Caco-2 (cell line): Measurements from ENCODE around the gene TAF5L. TPM values are rescaled to one million over a fixed set of nuclear protein-coding genes. Genes with fewer than 3 reads are reported as not detected.

ENCODE experiments used
- BruUV-seq: library from RNA; stranded (reverse); fragments of 400-500 nt; replicated peaks from 2 replicates; lab custom pipeline; 2021; lab: Mats Ljungman, UMichigan
- CTCF ChIA-PET: fragments of 300-600 bp; sonication (Branson Sonifier 250); formaldehyde crosslinking; loops from one replicate; lab custom pipeline; 2022; ENCODE audit warnings: antibody characterized with exemption; lab: Charles Lee
- POLR2A ChIA-PET: fragments of 300-600 bp; sonication (Branson Sonifier 250); formaldehyde crosslinking; loops from one replicate; lab custom pipeline; 2022; ENCODE audit warnings: antibody characterized with exemption; lab: Charles Lee
- DNase-seq, 2 experiments: peaks; one replicate each; pipeline versions ENCODE4 v3.0.0 to v3.0.0-alpha.2; 2020 to 2022
- H3K27me3 ChIP-seq: replicated peaks from 2 replicates; pipeline ENCODE4 v1.6.0; 2011; ENCODE audit warnings: low read length; ENCODE audit not compliant: control insufficient read depth, insufficient read depth
- H3K36me3 ChIP-seq: 2 replicates; pipeline ENCODE4 v1.5.1; 2011; ENCODE audit warnings: low read length; ENCODE audit not compliant: control insufficient read depth, insufficient read depth
- H3K4me1 ChIP-seq: fragments of 250-450 bp; sonication (Bioruptor Pico); 2 replicates; pipeline ENCODE4 v1.5.1; 2020; ENCODE audit warnings: mild to moderate bottlenecking
- H3K4me3 ChIP-seq: 2 replicates; pipeline ENCODE4 v1.5.1; 2011; ENCODE audit warnings: low read depth, mild to moderate bottlenecking, control low read depth, low read length
- H3K9me3 ChIP-seq: fragments of 250-450 bp; sonication (Bioruptor Pico); 2 replicates; pipeline ENCODE4 v1.5.1; 2020; ENCODE audit warnings: mild to moderate bottlenecking, moderate library complexity
- H3K27ac Mint-ChIP-seq: one replicate; pipeline ENCODE4 v1.8.0; 2022; ENCODE audit warnings: mixed read lengths; ENCODE audit not compliant: unreplicated experiment
- H3K27me3 Mint-ChIP-seq: one replicate; pipeline ENCODE4 v1.8.0; 2022; ENCODE audit warnings: mixed read lengths; ENCODE audit not compliant: insufficient read depth, unreplicated experiment
- H3K36me3 Mint-ChIP-seq: one replicate; pipeline ENCODE4 v1.8.0; 2022; ENCODE audit warnings: mild to moderate bottlenecking, mixed read lengths; ENCODE audit not compliant: insufficient read depth, unreplicated experiment
- H3K4me1 Mint-ChIP-seq: one replicate; pipeline ENCODE4 v1.8.0; 2022; ENCODE audit warnings: low read depth, mixed read lengths; ENCODE audit not compliant: unreplicated experiment
- H3K4me3 Mint-ChIP-seq: one replicate; pipeline ENCODE4 v1.8.0; 2022; ENCODE audit warnings: mild to moderate bottlenecking, moderate library complexity, mixed read lengths; ENCODE audit not compliant: unreplicated experiment
- H3K9me3 Mint-ChIP-seq: one replicate; pipeline ENCODE4 v1.8.0; 2022; ENCODE audit warnings: mixed read lengths; ENCODE audit not compliant: unreplicated experiment
- CTCF ChIP-seq, 2 experiments: fragments of 200-600 bp in 1 of 2; IDR thresholded peaks; 1 replicate in 1 of 2; 2 replicates in 1 of 2; pipeline versions ENCODE4 v1.5.1 to v1.8.0; 2011 to 2022; ENCODE audit warnings: antibody characterized with exemption in 1 of 2, control low read depth in 1 of 2, inconsistent platforms in 1 of 2, low read depth in 1 of 2, low read length in 1 of 2, mild to moderate bottlenecking in 1 of 2, moderate library complexity in 1 of 2; ENCODE audit not compliant: insufficient read depth in 1 of 2, severe bottlenecking in 1 of 2, unreplicated experiment in 1 of 2
- intact Hi-C: fragments of 100-400 bp; cut with micrococcal nuclease; formaldehyde crosslinking; loops from one replicate; pipeline ENCODE4 v1.10.0; 2022; ENCODE audit not compliant: unreplicated experiment
- total RNA-seq: library from RNA; stranded (reverse); gene quantifications from 2 replicates; pipeline ENCODE4 v1.2.3, GENCODE V29; 2022

Gene TAF5L
- total RNA-seq, 1 experiment from 2014 or later = 23.8 TPM

DNA sequence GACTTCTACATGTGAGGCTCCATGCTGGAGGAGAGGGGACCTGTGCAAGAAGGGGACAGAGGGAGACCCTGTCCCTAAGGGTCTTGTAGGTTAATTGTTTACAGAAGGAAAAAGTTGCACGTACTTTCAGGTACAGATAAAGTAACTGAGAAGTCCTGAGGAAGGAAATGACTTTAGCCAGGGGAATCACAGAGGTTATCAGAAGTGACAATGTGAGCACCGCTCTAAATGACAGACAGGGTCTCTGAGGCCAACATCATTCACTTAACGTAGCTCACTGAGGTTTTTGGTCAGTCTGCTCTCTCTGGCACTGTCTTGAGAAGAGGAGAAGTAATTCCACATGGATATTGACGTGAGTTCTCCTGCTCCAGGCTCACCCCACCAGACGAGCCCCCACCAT lies 12.0 kb downstream of the TAF5L start:
- Mint-ChIP-seq H3K36me3 (peaks cover 26% of the 10 kb centered on the region), H3K27ac (no peak overlapping the region), H3K27me3 (no peaks in the 10 kb centered on the region), H3K9me3 (no peaks in the 10 kb centered on the region), H3K4me1 (no peaks in the 10 kb centered on the region), H3K4me3 (no peak overlapping the region)
- CTCF ChIA-PET = no interaction called here
- DNase-seq = no peak
- H3K36me3 ChIP-seq = no peaks in the 10 kb centered on the region
- no peaks in the 10 kb centered on the region for H3K9me3 ChIP-seq
- no peaks in the 10 kb centered on the region for H3K4me1 ChIP-seq
- no peak overlapping the region for H3K4me3 ChIP-seq
- no peaks in the 10 kb centered on the region for H3K27me3 ChIP-seq
- intact Hi-C loops = no loop called here
- no peak for TF ChIP-seq CTCF (IDR thresholded peaks at IDR 0.05; ENCODE audit: insufficient read depth in 1 of 2, low read depth in 1 of 2, low read length in 1 of 2, severe bottlenecking in 1 of 2, unreplicated experiment in 1 of 2)
- BruUV-seq = no TSS peak
- POLR2A ChIA-PET = no interaction called here

DNA sequence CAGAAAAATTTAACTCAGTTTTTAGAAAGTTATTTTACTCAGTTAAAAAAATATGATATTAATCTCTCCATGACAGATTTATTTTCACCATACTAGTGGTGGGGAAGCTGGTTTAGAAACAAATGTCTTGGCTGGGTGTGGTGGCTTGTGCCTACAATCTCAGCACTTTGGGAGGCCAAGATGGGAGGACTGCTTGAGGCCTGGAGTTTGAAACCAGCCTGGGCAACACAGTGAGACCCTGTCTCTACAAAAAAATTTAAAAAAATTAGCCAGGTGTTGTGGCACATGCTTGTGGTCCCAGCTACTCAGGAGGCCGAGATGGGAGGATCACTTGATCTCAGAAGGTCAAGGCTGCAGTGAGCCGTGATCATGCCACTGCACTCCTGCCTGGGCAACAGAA lies 17.3 kb downstream of the TAF5L start:
- intact Hi-C loops = no loop called here
- DNase-seq = no peak
- Mint-ChIP-seq H3K4me1 (no peaks in the 10 kb centered on the region), H3K27me3 (no peaks in the 10 kb centered on the region), H3K4me3 (no peak overlapping the region), H3K9me3 (no peaks in the 10 kb centered on the region), H3K36me3 (peaks cover 34% of the 10 kb centered on the region), H3K27ac (no peak overlapping the region)
- H3K4me1 ChIP-seq = no peaks in the 10 kb centered on the region
- no peak overlapping the region for H3K4me3 ChIP-seq
- no peaks in the 10 kb centered on the region; the same call in 1 of the 2 replicates for H3K36me3 ChIP-seq
- POLR2A ChIA-PET = no interaction called here
- no peaks in the 10 kb centered on the region for H3K27me3 ChIP-seq
- no peaks in the 10 kb centered on the region for H3K9me3 ChIP-seq
- no TSS peak for BruUV-seq
- no peak for TF ChIP-seq CTCF (IDR thresholded peaks at IDR 0.05; ENCODE audit: insufficient read depth in 1 of 2, low read depth in 1 of 2, low read length in 1 of 2, severe bottlenecking in 1 of 2, unreplicated experiment in 1 of 2)
- CTCF ChIA-PET = no interaction called here

DNA sequence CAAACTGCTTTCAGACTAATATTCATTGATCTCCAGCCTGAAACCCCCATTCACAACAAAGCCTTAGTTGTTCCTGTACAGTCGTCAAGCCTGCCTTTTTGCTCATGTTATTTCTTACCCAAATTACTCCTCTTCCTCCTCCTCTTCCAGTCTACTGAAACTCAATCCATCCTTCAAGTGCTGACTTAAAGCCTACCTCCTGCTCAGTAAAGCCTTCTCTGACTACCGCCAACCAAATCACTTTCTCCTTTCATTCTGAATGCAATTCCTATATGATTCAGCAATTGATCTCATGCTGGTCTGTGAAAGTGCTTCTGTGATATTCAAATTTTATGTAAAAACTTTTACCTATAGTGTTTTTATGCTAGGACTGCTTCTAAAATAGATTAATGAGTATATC lies 18.6 kb downstream of the TAF5L start:
- Mint-ChIP-seq H3K4me1 (no peaks in the 10 kb centered on the region), H3K9me3 (no peaks in the 10 kb centered on the region), H3K36me3 (peaks cover 29% of the 10 kb centered on the region), H3K27ac (no peak overlapping the region), H3K4me3 (no peak overlapping the region), H3K27me3 (no peaks in the 10 kb centered on the region)
- H3K27me3 ChIP-seq = no peaks in the 10 kb centered on the region
- ChIA-PET POLR2A (no interaction called here), CTCF (no interaction called here)
- no peak for DNase-seq
- no peaks in the 10 kb centered on the region for H3K4me1 ChIP-seq
- H3K4me3 ChIP-seq = no peak overlapping the region
- H3K9me3 ChIP-seq = no peaks in the 10 kb centered on the region
- no peaks in the 10 kb centered on the region; the same call in 1 of the 2 replicates for H3K36me3 ChIP-seq
- intact Hi-C loops = no loop called here
- no TSS peak for BruUV-seq
- TF ChIP-seq CTCF (IDR thresholded peaks at IDR 0.05; ENCODE audit: insufficient read depth in 1 of 2, low read depth in 1 of 2, low read length in 1 of 2, severe bottlenecking in 1 of 2, unreplicated experiment in 1 of 2) = no peak
